GM20431 (cell line): ENCODE data around the gene FAM168A.

Experiments used
- in situ Hi-C: fragments of 300-500 bp; cut with MseI, MboI; formaldehyde crosslinking; loops from one replicate; pipeline ENCODE4 v1.15.0; 2020; ENCODE audit warnings: low sequenced_read_pairs; ENCODE audit not compliant: unreplicated experiment

Gene FAM168A, protein sequence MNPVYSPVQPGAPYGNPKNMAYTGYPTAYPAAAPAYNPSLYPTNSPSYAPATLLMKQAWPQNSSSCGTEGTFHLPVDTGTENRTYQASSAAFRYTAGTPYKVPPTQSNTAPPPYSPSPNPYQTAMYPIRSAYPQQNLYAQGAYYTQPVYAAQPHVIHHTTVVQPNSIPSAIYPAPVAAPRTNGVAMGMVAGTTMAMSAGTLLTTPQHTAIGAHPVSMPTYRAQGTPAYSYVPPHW

DNA sequence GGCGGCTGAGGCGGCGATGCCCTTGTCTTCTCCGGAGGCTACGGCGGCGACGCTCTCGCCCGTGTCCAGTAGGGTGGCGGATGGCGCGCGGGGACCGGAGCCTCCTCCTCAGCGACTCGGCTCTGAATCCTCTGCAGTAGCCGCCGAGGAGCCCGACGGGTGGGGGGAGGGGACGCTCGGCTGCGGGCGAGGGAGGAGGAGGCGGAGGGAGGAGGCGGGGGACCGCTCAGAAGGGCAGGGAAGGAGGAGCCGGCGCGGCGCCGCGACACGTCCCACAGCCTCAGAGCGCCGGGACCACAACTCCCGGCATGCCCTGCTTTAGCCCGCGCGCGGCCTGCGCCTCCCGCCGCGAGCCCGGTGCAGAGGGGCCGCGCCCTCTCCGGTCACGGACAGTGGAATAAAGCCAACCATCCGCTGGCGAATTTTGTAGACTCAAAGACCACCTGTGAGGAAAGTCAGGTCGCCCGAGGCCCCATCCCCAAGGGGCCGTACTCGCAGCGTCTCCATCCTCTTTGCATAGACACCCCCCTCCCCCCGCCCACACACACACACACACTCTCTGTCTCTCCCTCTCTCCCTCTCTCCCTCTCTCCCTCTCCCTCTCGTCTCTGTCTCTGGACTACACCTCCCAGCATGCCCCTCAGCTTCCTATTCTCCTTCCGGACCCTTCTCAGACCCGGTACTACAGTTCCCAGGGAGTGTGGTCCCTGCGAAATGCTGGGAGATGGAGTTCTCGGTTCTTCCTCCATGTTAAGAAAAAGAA is at the start of gene FAM168A:
FAM168A (minus strand) TSS at position 157 of the 763 bp plus-strand sequence. CDS start 129,638 bp downstream, outside the sequence.
- in situ Hi-C loops = no loop called here

DNA sequence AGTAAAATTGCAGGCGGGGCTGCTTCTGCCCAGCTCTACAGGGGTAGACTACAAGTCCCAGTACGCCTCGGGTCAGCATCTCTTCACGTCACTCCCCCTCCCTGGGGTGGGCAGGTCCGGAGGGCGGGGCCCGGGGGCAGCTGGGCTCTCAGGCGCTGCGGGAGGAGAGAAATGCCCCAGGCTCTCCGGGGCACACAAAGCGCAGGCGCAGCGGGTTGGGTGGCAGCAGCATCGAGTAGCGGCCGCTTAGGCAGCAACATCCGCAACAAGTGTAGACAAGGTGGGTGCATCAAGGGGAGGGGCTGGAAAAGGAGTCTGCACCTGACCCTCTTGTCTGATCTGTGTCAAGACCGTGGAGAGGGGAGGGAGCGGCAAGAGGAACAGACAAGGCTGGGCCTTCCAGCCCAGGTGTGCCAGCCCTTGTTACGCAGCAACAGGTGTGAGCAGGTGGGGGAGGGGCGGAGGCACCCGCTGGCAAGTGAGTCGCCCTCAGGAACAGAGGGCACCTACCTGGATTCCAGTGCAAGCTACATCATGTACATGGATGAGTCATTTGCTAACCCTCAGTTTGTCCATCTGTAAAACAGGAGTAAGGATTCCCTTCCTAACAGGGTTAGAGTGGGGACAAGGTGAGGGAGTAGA is 49.7 kb upstream of the FAM168A start:
- in situ Hi-C loops = no loop called here

DNA sequence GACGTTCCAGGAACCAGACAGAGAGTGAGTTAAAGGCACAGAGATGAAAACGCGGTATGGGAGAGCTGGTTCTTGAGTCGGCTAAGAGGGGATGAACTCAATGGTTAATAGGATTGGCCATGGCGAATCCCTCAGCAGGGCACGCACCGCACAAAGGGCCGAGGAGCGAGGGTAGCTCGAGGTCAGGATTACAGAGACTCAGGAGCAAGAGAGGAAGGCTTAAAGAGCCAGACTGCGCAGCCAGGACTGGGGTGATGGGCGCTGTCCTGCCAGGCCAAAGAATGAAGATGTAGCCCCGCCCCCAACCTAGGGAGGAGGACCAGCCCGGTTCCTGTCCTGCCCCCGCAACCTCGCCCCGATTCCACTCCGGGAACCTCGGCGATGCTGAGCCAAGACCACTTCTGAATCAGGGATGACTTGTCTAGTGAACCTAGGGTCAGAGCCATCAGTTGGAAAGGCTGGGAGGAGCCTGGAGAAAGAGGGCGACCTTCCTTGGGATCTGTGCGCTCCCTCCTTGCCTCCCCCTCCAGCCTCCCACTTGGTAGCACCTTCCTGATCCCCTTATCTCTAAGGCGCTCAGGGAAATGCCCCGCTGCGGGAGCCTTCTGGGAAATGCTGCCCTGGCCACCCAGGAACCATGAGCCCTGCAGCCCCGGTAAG is 48.2 kb upstream of the FAM168A start, which contains the start of gene PLEKHB1:
PLEKHB1 (plus strand) TSS at position 610 of the 660 bp plus-strand sequence; CDS start at position 638, 28 bp downstream.
- in situ Hi-C loops = no loop called here

GRCh38 chr11:73645121-73645969 is 47.4 kb upstream of the FAM168A start:
- in situ Hi-C loops = no loop called here

- in situ Hi-C loops = no loop called here
Observed at GRCh38 chr11:73641668-73642067, 43.8 kb upstream of the FAM168A start.

DNA sequence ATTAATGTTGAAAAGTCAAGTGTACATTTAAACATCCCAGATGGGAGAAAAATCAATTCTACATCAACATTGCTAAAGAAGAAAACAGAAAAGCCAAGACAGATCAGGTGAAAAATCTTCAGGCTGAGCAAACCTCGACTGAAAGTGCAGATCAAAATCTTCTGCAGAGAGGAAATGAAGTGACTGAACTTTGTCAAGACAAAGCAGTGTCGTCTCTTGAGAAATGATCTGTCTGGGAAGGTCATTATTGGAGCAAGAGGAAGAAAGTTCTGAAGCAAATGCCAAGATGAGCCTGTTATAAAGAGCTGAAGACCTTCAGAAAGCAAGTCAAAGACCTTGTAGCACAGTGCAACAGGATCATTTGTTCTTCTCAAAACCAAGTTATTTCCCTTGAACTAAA is 42.7 kb upstream of the FAM168A start:
- in situ Hi-C loops = no loop called here

GRCh38 chr11:73637012-73637411 is 39.1 kb upstream of the FAM168A start:
- in situ Hi-C loops = no loop called here

DNA sequence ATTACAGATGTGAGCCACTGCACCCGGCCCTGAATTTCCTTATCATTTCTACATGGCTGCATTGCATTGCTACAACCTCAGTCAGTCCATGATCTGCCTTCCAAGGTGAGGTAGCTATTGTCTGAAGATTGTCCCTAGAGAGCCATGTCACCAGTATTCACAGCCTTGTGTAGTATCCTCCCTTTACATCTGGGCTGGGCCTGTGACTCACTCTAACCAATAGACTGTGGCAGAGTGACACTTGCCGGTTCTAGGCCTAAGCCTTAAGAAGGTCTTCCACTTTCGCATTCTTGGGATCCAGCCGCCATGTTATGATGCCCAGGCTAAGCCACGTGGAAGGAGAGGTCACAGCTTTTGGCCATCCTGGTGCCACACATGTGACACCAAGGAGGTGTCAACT is 38.3 kb upstream of the FAM168A start:
- in situ Hi-C loops = no loop called here

DNA sequence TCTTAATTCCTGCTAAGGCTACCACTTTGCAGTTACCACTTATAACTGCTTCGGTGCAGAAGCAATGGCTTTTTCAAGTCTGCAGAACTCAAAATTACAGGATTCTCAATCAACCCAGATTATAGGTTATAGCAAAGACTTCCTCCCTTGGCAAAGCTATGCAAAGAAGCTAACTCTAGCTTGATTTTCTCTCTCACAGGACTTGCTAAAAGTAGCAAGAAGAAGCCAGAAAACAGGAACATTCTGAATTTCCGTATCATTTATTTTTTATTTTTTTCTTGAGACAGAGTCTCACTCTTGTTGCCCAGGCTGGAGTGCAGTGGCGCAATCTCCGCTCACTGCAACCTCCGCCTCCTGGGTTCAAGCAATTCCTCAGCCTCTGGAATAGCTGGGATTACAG is 37.8 kb upstream of the FAM168A start:
- in situ Hi-C loops = no loop called here

GRCh38 chr11:73633999-73634398 is 36.1 kb upstream of the FAM168A start:
- in situ Hi-C loops = no loop called here

- in situ Hi-C loops = no loop called here
Observed at GRCh38 chr11:73632996-73633395, 35.1 kb upstream of the FAM168A start.

DNA sequence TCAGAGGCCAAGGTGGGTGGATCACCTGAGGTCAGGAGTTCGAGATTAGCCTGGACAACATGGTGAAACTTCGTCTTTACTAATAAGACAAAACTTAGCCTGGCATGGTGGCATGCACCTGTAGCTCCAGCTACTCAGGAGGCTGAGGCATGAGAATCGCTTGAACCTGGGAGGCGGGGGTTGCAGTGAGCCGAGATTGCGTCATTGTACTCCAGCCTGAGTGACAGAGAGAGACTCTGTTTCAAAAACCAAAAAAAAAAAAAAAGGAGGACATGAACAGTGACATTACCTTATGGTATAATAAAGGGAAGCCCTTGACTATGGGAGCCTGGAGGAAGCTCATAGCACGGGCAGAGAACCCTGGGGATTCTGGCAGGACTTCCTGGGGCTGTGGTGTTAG is 32.0 kb upstream of the FAM168A start:
- in situ Hi-C loops = no loop called here

- in situ Hi-C loops = no loop called here
Observed at GRCh38 chr11:73625696-73626318, 27.9 kb upstream of the FAM168A start.

DNA sequence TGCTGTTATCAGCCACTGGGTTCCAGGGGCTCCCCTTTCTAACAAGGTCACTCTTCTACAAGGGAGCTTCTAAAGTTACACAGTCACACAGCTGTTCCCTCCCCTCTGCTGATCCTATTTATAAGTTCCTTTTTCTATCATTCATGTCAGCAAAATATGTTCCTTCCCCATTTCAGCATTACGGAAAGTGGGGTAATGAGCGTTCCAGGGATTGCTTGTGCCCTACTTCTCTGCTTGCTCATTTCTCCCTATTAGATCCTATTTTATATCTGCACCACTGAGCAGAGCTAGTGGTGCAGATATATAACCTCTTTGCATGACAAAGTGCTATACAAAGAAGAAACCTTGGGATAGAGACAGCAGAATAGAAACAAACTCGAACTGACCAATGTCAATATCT is 25.8 kb upstream of the FAM168A start:
- in situ Hi-C loops = no loop called here

DNA sequence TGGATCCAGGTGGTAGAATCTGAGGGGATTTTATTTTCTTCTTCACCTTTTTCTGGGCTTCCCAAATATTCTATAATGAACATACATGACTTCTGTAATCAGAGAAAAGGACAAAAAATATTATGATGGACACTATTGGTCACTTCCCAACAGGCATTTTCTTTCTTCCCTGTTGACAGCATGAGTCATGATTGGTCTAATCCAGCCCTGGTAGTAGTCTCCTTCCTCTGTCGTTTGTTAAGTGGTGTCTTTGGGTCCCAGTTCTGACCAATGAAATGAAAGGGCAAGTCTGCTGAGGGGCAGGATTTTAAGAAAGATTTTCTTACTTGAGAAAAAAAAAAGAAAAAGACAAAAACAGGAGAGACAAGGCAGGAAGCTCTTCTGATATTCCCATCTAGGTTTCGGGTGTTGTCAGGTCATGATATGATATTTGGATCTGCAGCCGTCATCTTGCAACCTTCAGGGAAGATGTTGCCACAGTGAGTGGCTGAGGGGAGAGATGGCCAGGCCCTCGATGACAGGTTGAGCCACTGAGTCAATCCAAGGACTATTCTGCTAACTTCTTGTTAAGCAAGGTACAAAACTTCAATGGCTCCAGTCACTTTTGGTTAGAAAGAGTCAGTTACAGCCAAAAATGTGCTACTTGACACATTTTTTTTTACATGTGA is 25.1 kb upstream of the FAM168A start:
- in situ Hi-C loops = no loop called here

- in situ Hi-C loops = no loop called here
Observed at GRCh38 chr11:73614591-73614990, 16.7 kb upstream of the FAM168A start.

- in situ Hi-C loops = no loop called here
Observed at GRCh38 chr11:73612601-73613140, 14.8 kb upstream of the FAM168A start.

DNA sequence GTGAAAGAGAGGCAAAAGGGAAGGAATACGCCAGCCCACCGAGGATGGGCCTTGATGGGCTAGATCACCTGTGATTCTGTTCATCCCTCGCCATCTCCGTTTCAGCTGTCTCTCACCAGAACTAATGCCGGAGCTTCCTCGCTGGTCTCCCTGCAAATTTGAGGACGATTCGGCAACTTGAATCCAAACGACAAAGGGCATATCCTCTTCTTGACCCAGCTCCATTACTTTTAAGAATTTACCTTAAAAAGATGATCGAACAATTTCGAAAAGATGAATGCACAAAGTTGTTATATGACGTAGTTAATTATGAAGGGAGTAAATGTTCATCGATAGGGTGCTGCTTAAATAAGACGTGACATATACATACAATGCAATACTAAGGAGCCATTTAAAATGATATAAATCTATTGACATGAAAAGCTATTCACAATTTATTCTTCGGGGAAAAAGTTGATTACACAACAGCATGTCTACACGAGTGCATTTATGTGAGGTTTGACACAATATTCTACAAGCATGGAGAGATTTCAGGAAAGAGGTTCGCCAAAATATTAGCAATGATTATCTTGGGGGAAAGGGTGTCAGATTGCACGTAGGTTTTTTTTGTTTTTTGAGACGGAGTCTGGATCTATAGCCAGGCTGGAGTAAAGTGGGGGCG is 937 bp upstream of the FAM168A start:
- in situ Hi-C loops = no loop called here
